Mesothelial cell of epicardium (in vitro differentiated cells): ENCODE data around the gene RBM28. TPM values are rescaled to one million over a fixed set of nuclear protein-coding genes. Genes with fewer than 3 reads are reported as not detected.

Experiments
- DNase-seq, 2 experiments: peaks; one replicate each; pipeline ENCODE4 v3.0.0; 2021; ENCODE audit warnings: low spot score in 2 of 2; ENCODE audit not compliant: unreplicated experiment in 2 of 2
- H3K27ac Mint-ChIP-seq: 2 replicates; pipeline ENCODE4 v1.8.0; 2021; ENCODE audit warnings: mixed read lengths
- H3K27me3 Mint-ChIP-seq: 2 replicates; pipeline ENCODE4 v1.8.0; 2021; ENCODE audit warnings: low read depth, mixed read lengths
- H3K36me3 Mint-ChIP-seq: 2 replicates; pipeline ENCODE4 v1.8.0; 2021; ENCODE audit warnings: mixed read lengths
- H3K4me1 Mint-ChIP-seq: 2 replicates; pipeline ENCODE4 v1.8.0; 2021; ENCODE audit warnings: mixed read lengths
- H3K4me3 Mint-ChIP-seq: 2 replicates; pipeline ENCODE4 v1.8.0; 2021; ENCODE audit warnings: mild to moderate bottlenecking, moderate library complexity, mixed read lengths
- H3K9me3 Mint-ChIP-seq: 2 replicates; pipeline ENCODE4 v1.8.0; 2021; ENCODE audit warnings: mixed read lengths
- CTCF ChIP-seq: fragments of 200-600 bp; sonication (generic); IDR thresholded peaks from one replicate; pipeline ENCODE4 v1.5.0; 2021; ENCODE audit warnings: antibody characterized with exemption; ENCODE audit not compliant: unreplicated experiment
- total RNA-seq: library from RNA; stranded (reverse); gene quantifications from 3 replicates; pipeline ENCODE4 v1.2.1, GENCODE V29; 2021

The RBM28 gene
- total RNA-seq, 1 donor from 2014 or later, result 78.5 TPM

GRCh38 chr7:128266883-128267594 lies 76.7 kb downstream of the RBM28 start:
- TF ChIP-seq CTCF, result no peak
- DNase-seq, result peak; percentile 42 to 66
- Mint-ChIP-seq H3K36me3 (no peaks in the 10 kb centered on the region), H3K4me3 (peak overlapping the region; percentile 60), H3K9me3 (no peaks in the 10 kb centered on the region), H3K4me1 (peaks cover 49% of the 10 kb centered on the region), H3K27me3 (no peaks in the 10 kb centered on the region), H3K27ac (peak overlapping the region; percentile 95)

- Mint-ChIP-seq H3K27ac (peak overlapping the region; percentile 95), H3K4me3 (peak overlapping the region; percentile 60)
Observed at GRCh38 chr7:128266529-128266882, 77.2 kb downstream of the RBM28 start.

GRCh38 chr7:128265906-128266300 lies 77.8 kb downstream of the RBM28 start:
- Mint-ChIP-seq H3K36me3 (no peaks in the 10 kb centered on the region), H3K4me3 (no peak overlapping the region), H3K27me3 (no peaks in the 10 kb centered on the region), H3K4me1 (peaks cover 50% of the 10 kb centered on the region), H3K27ac (peak overlapping the region; percentile 95), H3K9me3 (no peaks in the 10 kb centered on the region)
- DNase-seq, result no peak
- no peak for TF ChIP-seq CTCF

More at GRCh38 chr7:128266529-128266882, 77.2 kb downstream of the RBM28 start:
- TF ChIP-seq CTCF, result no peak
- Mint-ChIP-seq H3K9me3 (no peaks in the 10 kb centered on the region), H3K27me3 (no peaks in the 10 kb centered on the region), H3K36me3 (no peaks in the 10 kb centered on the region), H3K4me1 (peaks cover 49% of the 10 kb centered on the region)
- DNase-seq, result no peak

GRCh38 chr7:128265156-128265905 lies 78.4 kb downstream of the RBM28 start:
- Mint-ChIP-seq H3K4me1 (peaks cover 56% of the 10 kb centered on the region), H3K4me3 (no peak overlapping the region), H3K36me3 (no peaks in the 10 kb centered on the region), H3K9me3 (no peaks in the 10 kb centered on the region), H3K27ac (peak overlapping the region; percentile 95), H3K27me3 (no peaks in the 10 kb centered on the region)
- TF ChIP-seq CTCF, result no peak
- DNase-seq, result no peak

- no peak for DNase-seq
- Mint-ChIP-seq H3K27me3 (no peaks in the 10 kb centered on the region), H3K9me3 (no peaks in the 10 kb centered on the region), H3K4me3 (no peak overlapping the region), H3K27ac (no peak overlapping the region), H3K36me3 (no peaks in the 10 kb centered on the region), H3K4me1 (peaks cover 65% of the 10 kb centered on the region)
- TF ChIP-seq CTCF, result no peak
Observed at GRCh38 chr7:128264477-128264876, 79.2 kb downstream of the RBM28 start.
